ENCODE measurements around the gene SLC38A10.

Gene SLC38A10

DNA sequence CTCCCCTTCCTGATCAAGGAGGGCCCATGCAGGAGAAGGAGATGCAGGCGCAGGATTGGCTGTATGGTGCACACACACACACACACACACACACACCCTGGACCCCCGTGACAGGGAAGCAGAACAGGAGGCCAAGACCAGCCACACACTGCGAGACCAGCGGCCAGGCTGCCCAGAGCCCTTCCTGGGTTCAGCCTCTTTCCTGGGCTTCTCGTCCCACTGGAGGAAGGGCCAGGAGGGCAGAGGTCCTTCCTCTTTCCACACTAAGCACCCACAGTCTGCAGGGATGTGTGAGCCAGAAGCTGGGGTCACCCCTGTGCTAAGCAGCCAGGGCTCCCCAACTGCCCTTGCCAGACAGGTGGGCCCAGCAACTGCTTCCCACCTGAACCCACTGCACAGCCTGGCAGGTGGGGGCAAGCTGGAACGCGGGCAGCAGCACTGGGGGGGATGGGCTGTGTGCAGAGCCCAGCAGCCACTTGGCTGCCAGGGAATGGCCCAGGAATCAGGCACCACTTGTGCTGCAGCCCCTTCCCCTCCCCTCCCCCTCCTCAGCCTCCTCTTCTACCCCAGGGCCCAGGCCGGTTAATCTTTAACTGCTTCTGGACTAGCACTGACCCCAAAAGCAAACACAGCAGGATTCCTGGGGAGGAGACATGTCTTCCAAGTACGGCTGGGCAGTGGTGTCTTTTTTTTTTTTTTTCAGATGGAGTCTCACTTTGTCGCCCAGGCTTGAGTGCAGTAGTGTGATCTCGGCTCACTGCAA, 44.6 kb upstream of the SLC38A10 start:
- no peaks in the 10 kb centered on the region for H3K27me3 ChIP-seq (ENCODE audit: control insufficient read depth, insufficient read depth, low read length)
- peaks cover 14% of the 10 kb centered on the region for H3K4me1 ChIP-seq
- H3K4me2 ChIP-seq (ENCODE audit: low read length) = no peak overlapping the region
- no peak overlapping the region for H3K27ac ChIP-seq
- peaks cover 13% of the 10 kb centered on the region for H3K79me2 ChIP-seq
- no peaks in the 10 kb centered on the region for H3K36me3 ChIP-seq (ENCODE audit: control insufficient read depth, insufficient read depth, low read length)
- TF ChIP-seq, protein P1, sequence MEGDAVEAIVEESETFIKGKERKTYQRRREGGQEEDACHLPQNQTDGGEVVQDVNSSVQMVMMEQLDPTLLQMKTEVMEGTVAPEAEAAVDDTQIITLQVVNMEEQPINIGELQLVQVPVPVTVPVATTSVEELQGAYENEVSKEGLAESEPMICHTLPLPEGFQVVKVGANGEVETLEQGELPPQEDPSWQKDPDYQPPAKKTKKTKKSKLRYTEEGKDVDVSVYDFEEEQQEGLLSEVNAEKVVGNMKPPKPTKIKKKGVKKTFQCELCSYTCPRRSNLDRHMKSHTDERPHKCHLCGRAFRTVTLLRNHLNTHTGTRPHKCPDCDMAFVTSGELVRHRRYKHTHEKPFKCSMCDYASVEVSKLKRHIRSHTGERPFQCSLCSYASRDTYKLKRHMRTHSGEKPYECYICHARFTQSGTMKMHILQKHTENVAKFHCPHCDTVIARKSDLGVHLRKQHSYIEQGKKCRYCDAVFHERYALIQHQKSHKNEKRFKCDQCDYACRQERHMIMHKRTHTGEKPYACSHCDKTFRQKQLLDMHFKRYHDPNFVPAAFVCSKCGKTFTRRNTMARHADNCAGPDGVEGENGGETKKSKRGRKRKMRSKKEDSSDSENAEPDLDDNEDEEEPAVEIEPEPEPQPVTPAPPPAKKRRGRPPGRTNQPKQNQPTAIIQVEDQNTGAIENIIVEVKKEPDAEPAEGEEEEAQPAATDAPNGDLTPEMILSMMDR (IDR thresholded peaks at IDR 0.05) = no peak
- no peak overlapping the region for H3K9ac ChIP-seq
- H3K4me3 ChIP-seq (ENCODE audit: low read depth, low read length) = no peak overlapping the region
- no peaks in the 10 kb centered on the region for H3K9me3 ChIP-seq (ENCODE audit: control insufficient read depth, low read length)
- no peak overlapping the region for H2AFZ ChIP-seq

- H3K27me3 ChIP-seq (ENCODE audit: control insufficient read depth, insufficient read depth, low read length) = no peaks in the 10 kb centered on the region
Observed at GRCh38 chr17:81339191-81339533, 44.1 kb upstream of the SLC38A10 start.

DNA sequence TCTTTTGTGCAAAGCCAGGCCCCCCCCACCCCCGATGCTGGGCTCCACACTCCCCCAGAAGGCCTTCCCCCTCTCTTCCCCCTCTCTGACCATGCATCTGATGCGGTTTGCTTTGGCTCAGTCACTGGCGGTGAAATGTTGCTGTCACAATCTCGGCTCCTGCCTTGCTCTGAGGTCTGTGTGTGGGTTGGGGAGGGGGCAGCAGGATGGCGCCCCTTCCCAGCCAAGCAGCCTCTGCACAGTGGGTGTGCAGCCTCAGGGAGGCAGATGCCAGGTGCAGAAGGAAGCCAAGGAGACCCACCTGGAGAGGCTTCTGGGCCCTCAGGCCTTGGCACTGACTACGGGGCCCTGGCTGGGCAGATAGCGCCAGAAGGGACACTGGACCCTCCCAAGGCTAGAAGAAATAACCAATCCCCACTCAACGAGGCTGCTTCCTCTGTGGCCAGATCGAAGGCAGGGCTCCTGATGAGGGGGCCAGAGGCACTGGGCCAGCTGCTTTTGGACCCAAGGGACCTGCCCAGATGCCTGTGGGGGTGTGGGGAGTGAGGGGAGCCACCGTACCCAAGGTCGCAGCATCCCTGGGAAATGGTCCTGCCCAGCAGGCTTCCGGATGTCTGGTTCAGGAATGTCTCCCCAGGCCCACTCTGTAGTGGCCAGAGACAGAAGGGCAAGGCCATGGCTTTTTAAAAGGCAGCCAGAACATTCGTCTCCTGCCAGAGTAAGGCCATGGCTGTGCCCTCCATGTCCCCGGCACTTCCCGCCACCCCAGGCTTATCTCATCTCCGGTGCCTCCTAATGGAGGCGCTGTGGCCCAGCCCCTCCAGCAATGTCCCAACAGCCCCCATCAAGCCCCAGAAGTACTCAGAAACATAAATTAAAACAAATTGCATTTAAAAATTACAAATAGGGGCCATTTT, 43.4 kb upstream of the SLC38A10 start:
- Histone ChIP-seq H3K9me3 (ENCODE audit: control insufficient read depth, low read length) (no peaks in the 10 kb centered on the region), H3K27me3 (ENCODE audit: control insufficient read depth, insufficient read depth, low read length) (no peaks in the 10 kb centered on the region), H3K4me1 (peaks cover 14% of the 10 kb centered on the region), H3K27ac (no peak overlapping the region), H3K36me3 (ENCODE audit: control insufficient read depth, insufficient read depth, low read length) (no peaks in the 10 kb centered on the region), H3K79me2 (peaks cover 13% of the 10 kb centered on the region), H3K9ac (no peak overlapping the region), H3K4me3 (ENCODE audit: low read depth, low read length) (no peak overlapping the region), H2AFZ (no peak overlapping the region), H3K4me2 (ENCODE audit: low read length) (no peak overlapping the region)
- TF ChIP-seq, protein P1 (IDR thresholded peaks at IDR 0.05) = no peak

More at GRCh38 chr17:81339191-81339533, 44.1 kb upstream of the SLC38A10 start:
- Histone ChIP-seq H3K9ac (no peak overlapping the region), H3K4me1 (peaks cover 14% of the 10 kb centered on the region), H3K4me2 (ENCODE audit: low read length) (no peak overlapping the region), H3K4me3 (ENCODE audit: low read depth, low read length) (no peak overlapping the region), H3K27ac (no peak overlapping the region), H3K79me2 (peaks cover 13% of the 10 kb centered on the region), H3K36me3 (ENCODE audit: control insufficient read depth, insufficient read depth, low read length) (no peaks in the 10 kb centered on the region), H2AFZ (no peak overlapping the region), H3K9me3 (ENCODE audit: control insufficient read depth, low read length) (no peaks in the 10 kb centered on the region)
- TF ChIP-seq, protein P1 (IDR thresholded peaks at IDR 0.05) = no peak

DNA sequence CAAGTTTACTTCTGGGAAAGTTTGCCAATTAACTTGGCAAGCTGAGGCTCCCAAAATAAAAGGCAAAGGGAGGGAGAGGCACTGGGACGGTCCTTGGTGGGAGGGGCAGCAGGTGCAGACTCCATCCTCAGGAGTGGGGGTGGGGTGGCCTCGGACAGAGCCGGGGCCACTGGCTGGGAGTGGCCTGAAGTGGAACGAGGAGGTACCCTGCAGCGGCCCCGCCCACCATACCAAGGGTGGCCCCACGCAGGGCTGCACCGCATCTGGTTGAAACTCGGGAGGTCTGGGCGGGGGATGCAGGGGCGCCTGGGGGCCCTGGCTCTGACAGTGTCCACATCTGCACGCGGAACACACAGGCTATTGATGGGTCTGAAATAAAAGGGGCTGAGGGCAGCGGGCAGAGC, 42.4 kb upstream of the SLC38A10 start:
- Histone ChIP-seq H3K36me3 (ENCODE audit: control insufficient read depth, insufficient read depth, low read length) (no peaks in the 10 kb centered on the region), H3K9ac (no peak overlapping the region), H3K79me2 (peaks cover 13% of the 10 kb centered on the region), H2AFZ (no peak overlapping the region), H3K4me1 (peaks cover 10% of the 10 kb centered on the region), H3K4me3 (ENCODE audit: low read depth, low read length) (no peak overlapping the region), H3K9me3 (ENCODE audit: control insufficient read depth, low read length) (no peaks in the 10 kb centered on the region), H3K27me3 (ENCODE audit: control insufficient read depth, insufficient read depth, low read length) (no peaks in the 10 kb centered on the region), H3K4me2 (ENCODE audit: low read length) (no peak overlapping the region), H3K27ac (no peak overlapping the region)
- TF ChIP-seq, protein P1 (IDR thresholded peaks at IDR 0.05) = no peak

Measured in parathyroid adenoma (tissue), 2 donors.